ENCODE measurements around the gene TRPT1.

Gene TRPT1

GRCh38 chr11:64208796-64209562 lies 17.0 kb downstream of the TRPT1 start:
- no peak for TF ChIP-seq CTCF (IDR thresholded peaks at IDR 0.05; ENCODE audit: low read depth, low read length)
- no peak for DNase-seq (ENCODE audit: extremely low read depth, low read depth)

GRCh38 chr11:64208086-64208795 lies 17.7 kb downstream of the TRPT1 start:
- TF ChIP-seq CTCF (IDR thresholded peaks at IDR 0.05; ENCODE audit: low read depth, low read length) = no peak
- DNase-seq (ENCODE audit: extremely low read depth, low read depth) = no peak

GRCh38 chr11:64207256-64208085 lies 18.5 kb downstream of the TRPT1 start:
- no peak for TF ChIP-seq CTCF (IDR thresholded peaks at IDR 0.05; ENCODE audit: low read depth, low read length)
- DNase-seq (ENCODE audit: extremely low read depth, low read depth) = no peak

GRCh38 chr11:64206457-64207255 lies 19.3 kb downstream of the TRPT1 start, which contains the start of gene FERMT3:
Gene FERMT3 (plus strand): TSS chr11:64206721. CDS start chr11:64207365, 644 bp downstream.
- no peak for TF ChIP-seq CTCF (IDR thresholded peaks at IDR 0.05; ENCODE audit: low read depth, low read length)
- DNase-seq (ENCODE audit: extremely low read depth, low read depth) = no peak

- peak; percentile 97 for DNase-seq (ENCODE audit: extremely low read depth, low read depth)
- peak; percentile 79 for TF ChIP-seq CTCF (IDR thresholded peaks at IDR 0.05; ENCODE audit: low read depth, low read length)
These were observed 21.5 kb downstream of the TRPT1 start for GRCh38 chr11:64204464-64204989.

GRCh38 chr11:64204080-64204440 lies 21.9 kb downstream of the TRPT1 start:
- no peak for DNase-seq (ENCODE audit: extremely low read depth, low read depth)
- no peak for TF ChIP-seq CTCF (IDR thresholded peaks at IDR 0.05; ENCODE audit: low read depth, low read length)

Measured in AG09319 (cell line).